CD4-positive, alpha-beta T cell (primary cell): Measurements from ENCODE around the gene NAA25. TPM values are rescaled to one million over a fixed set of nuclear protein-coding genes. Genes with fewer than 3 reads are reported as not detected.
"Not testable (repeated sequence)": the region's sequence is repeated elsewhere in the genome, so short reads cannot be mapped to it uniquely, and the experiment has no call there.

ENCODE experiments used
- ATAC-seq: fragments of 200-7000 bp; cut with Tn5 transposase; one replicate; pipeline ENCODE4 v1.10.0; 2022; ENCODE audit warnings: mild to moderate bottlenecking; ENCODE audit not compliant: poor library complexity
- CTCF ChIA-PET: fragments of 350-600 bp; sonication (Branson Sonifier 250); formaldehyde crosslinking; loops from one replicate; lab custom pipeline; 2021; ENCODE audit warnings: antibody characterized with exemption, inconsistent platforms; lab: Charles Lee
- POLR2A ChIA-PET: fragments of 350-600 bp; sonication (Branson Sonifier 250); formaldehyde crosslinking; loops from one replicate; lab custom pipeline; 2021; ENCODE audit warnings: antibody characterized with exemption, inconsistent platforms; lab: Charles Lee
- DNase-seq, 14 experiments: peaks; one replicate each; pipeline ENCODE4 v3.0.0-alpha.2; 2013 to 2020; ENCODE audit warnings: mixed read lengths in 2 of 14
- H3K27ac ChIP-seq, 2 donors: one replicate each; pipeline versions ENCODE4 v1.5.1 to v1.7.0; 2013; ENCODE audit warnings: low read length in 2 of 2, low read depth in 1 of 2, mild to moderate bottlenecking in 1 of 2
- H3K27me3 ChIP-seq, 2 experiments: 1 replicate in 1 of 2; 2 replicates in 1 of 2; pipeline versions ENCODE4 v1.6.1 to v1.7.0; 2013; ENCODE audit warnings: low read length in 2 of 2, control low read depth in 1 of 2, mild to moderate bottlenecking in 1 of 2, moderate library complexity in 1 of 2; ENCODE audit not compliant: insufficient read depth in 2 of 2, control insufficient read depth in 1 of 2
- H3K36me3 ChIP-seq: one replicate; pipeline ENCODE4 v1.6.1; 2013; ENCODE audit warnings: low read length, control low read depth; ENCODE audit not compliant: insufficient read depth
- H3K4me1 ChIP-seq: one replicate; pipeline ENCODE4 v1.6.1; 2013; ENCODE audit warnings: low read length, control low read depth; ENCODE audit not compliant: insufficient read depth
- H3K4me3 ChIP-seq: one replicate; pipeline ENCODE4 v1.5.1; 2013; ENCODE audit warnings: mild to moderate bottlenecking, low read length, moderate library complexity
- H3K9me3 ChIP-seq, 2 experiments: 1 replicate in 1 of 2; 2 replicates in 1 of 2; pipeline versions ENCODE4 v1.6.1 to v1.7.0; 2013; ENCODE audit warnings: low read length in 2 of 2, mild to moderate bottlenecking in 2 of 2, control low read depth in 1 of 2, moderate library complexity in 1 of 2; ENCODE audit not compliant: control insufficient read depth in 1 of 2, insufficient read depth in 1 of 2
- H3K27ac Mint-ChIP-seq: one replicate; pipeline ENCODE4 v1.8.0; 2020; ENCODE audit warnings: mixed read lengths
- H3K27me3 Mint-ChIP-seq: one replicate; pipeline ENCODE4 v1.8.0; 2021; ENCODE audit warnings: mixed read lengths
- H3K36me3 Mint-ChIP-seq: one replicate; pipeline ENCODE4 v1.8.0; 2021; ENCODE audit warnings: low read depth, mixed read lengths
- H3K4me1 Mint-ChIP-seq: one replicate; pipeline ENCODE4 v1.8.0; 2021; ENCODE audit warnings: low read depth, mixed read lengths
- H3K4me3 Mint-ChIP-seq: one replicate; pipeline ENCODE4 v1.8.0; 2020; ENCODE audit warnings: mild to moderate bottlenecking, mixed read lengths
- H3K9me3 Mint-ChIP-seq: one replicate; pipeline ENCODE4 v1.8.0; 2020; ENCODE audit warnings: mixed read lengths
- intact Hi-C, 2 experiments: fragments of 100-400 bp; cut with DNase I in 1 of 2; cut with micrococcal nuclease in 1 of 2; formaldehyde crosslinking; loops; one replicate each; pipeline versions ENCODE4 v1.15.1 to v1.9.0; 2023 to 2025; cut with DNase I, micrococcal nuclease
- total RNA-seq, 174 experiments: library from RNA in 2 of 174; stranded (reverse) in 2 of 174; gene quantifications; one replicate each; pipeline ENCODE4 v1.2.3 and lab custom pipeline; 2021 to 2026
- TF ChIP-seq, protein P1 (sequence below): fragments of 200-600 bp; IDR thresholded peaks from one replicate; pipeline ENCODE4 v1.8.0; 2022; ENCODE audit warnings: antibody characterized with exemption, mild to moderate bottlenecking

Gene NAA25
- total RNA-seq, 2 experiments from 2014 or later: 31.1 to 34.6 TPM

- H3K9me3 ChIP-seq: peaks cover 0 to 6% of the 10 kb centered on the region in 2 experiments
- DNase-seq: no peak
- ChIA-PET POLR2A (interaction anchor here (1.9 kb wide), 2 partner anchors 9 to 16 kb away, joined by 11 to 18 read pairs; no protein-coding TSS in a partner anchor), CTCF (interaction anchor here (0.9 to 1.6 kb wide), 3 partner anchors 11 to 66 kb away, joined by 3 to 4 read pairs (median 3); no protein-coding TSS in a partner anchor)
- no peak for ATAC-seq
- Mint-ChIP-seq H3K36me3 (peaks cover 41% of the 10 kb centered on the region), H3K27ac (peak overlapping the region; percentile 100), H3K4me1 (peaks cover 61% of the 10 kb centered on the region), H3K4me3 (peak overlapping the region; percentile 97), H3K27me3 (no peaks in the 10 kb centered on the region), H3K9me3 (peaks cover 2% of the 10 kb centered on the region)
- H3K27ac ChIP-seq: peak overlapping the region in 1 of 2 donors; percentile 23
- no peaks in the 10 kb centered on the region for H3K27me3 ChIP-seq
- peaks cover 52% of the 10 kb centered on the region for H3K4me1 ChIP-seq
- intact Hi-C loops: loop anchor here (2.0 to 10.0 kb wide), 6 partner anchors 14 to 596 kb away; partner anchors contain the start of genes NAA25 (in 2 of the 2), ACAD10 (in 1 of the 2), BRAP (in 1 of the 2) and HECTD4 (in 1 of the 2)
- peaks cover 4% of the 10 kb centered on the region for H3K36me3 ChIP-seq
- no peak overlapping the region for H3K4me3 ChIP-seq
- TF ChIP-seq, protein P1, sequence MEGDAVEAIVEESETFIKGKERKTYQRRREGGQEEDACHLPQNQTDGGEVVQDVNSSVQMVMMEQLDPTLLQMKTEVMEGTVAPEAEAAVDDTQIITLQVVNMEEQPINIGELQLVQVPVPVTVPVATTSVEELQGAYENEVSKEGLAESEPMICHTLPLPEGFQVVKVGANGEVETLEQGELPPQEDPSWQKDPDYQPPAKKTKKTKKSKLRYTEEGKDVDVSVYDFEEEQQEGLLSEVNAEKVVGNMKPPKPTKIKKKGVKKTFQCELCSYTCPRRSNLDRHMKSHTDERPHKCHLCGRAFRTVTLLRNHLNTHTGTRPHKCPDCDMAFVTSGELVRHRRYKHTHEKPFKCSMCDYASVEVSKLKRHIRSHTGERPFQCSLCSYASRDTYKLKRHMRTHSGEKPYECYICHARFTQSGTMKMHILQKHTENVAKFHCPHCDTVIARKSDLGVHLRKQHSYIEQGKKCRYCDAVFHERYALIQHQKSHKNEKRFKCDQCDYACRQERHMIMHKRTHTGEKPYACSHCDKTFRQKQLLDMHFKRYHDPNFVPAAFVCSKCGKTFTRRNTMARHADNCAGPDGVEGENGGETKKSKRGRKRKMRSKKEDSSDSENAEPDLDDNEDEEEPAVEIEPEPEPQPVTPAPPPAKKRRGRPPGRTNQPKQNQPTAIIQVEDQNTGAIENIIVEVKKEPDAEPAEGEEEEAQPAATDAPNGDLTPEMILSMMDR: no peak
These were observed 97.9 kb downstream of the NAA25 start for GRCh38 chr12:112010415-112011344.

DNA sequence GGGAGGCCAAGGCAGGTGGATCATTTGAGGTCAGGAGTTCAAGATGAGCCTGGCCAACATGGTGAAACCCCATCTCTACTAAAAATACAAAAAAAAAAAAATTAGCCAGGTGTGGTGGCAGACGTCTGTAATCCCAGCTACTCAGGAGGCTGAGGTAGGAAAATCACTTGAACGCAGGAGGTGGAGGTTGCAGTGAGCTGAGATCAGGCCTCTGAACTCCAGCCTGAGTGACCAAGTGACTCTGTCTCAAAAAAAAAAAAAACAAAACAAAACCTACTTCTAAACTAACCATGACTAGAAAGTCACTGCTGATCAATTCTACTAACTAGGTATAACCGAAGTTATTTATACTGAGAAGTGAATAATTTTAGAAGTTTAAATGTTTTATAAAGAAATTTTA, 99.0 kb downstream of the NAA25 start:
- H3K27me3 ChIP-seq, H3K4me3 Mint-ChIP-seq, H3K27ac ChIP-seq, H3K27me3 Mint-ChIP-seq, H3K9me3 ChIP-seq, DNase-seq, H3K9me3 Mint-ChIP-seq, intact Hi-C loops, ATAC-seq, H3K4me3 ChIP-seq, H3K36me3 ChIP-seq: not testable (repeated sequence)
- peaks cover 64% of the 10 kb centered on the region for H3K4me1 Mint-ChIP-seq
- ChIA-PET CTCF (interaction anchor here (0.9 to 1.0 kb wide), 2 partner anchors 11 to 65 kb away, joined by 3 read pairs; no protein-coding TSS in a partner anchor), POLR2A (interaction anchor here (1.9 kb wide), 2 partner anchors 8 to 15 kb away, joined by 11 to 18 read pairs; no protein-coding TSS in a partner anchor)
- peaks cover 41% of the 10 kb centered on the region for H3K4me1 ChIP-seq
- H3K27ac Mint-ChIP-seq: peak overlapping the region; percentile 71
- H3K36me3 Mint-ChIP-seq: peaks cover 35% of the 10 kb centered on the region

- H3K9me3 ChIP-seq: peaks cover 0 to 6% of the 10 kb centered on the region in 2 experiments
- H3K4me3 ChIP-seq: no peak overlapping the region
- Mint-ChIP-seq H3K4me1 (peaks cover 57% of the 10 kb centered on the region), H3K27me3 (no peaks in the 10 kb centered on the region), H3K36me3 (peaks cover 28% of the 10 kb centered on the region), H3K27ac (peak overlapping the region; percentile 63), H3K4me3 (peak overlapping the region; percentile 28), H3K9me3 (peaks cover 2% of the 10 kb centered on the region)
- DNase-seq: no peak
- intact Hi-C loops: no loop called here
- ATAC-seq: no peak
- TF ChIP-seq, protein P1: no peak
- H3K36me3 ChIP-seq: no peaks in the 10 kb centered on the region
- ChIA-PET CTCF (no interaction called here), POLR2A (no interaction called here)
- no peak overlapping the region for H3K27ac ChIP-seq
- H3K27me3 ChIP-seq: no peaks in the 10 kb centered on the region
- peaks cover 34% of the 10 kb centered on the region for H3K4me1 ChIP-seq
These were observed 99.7 kb downstream of the NAA25 start for GRCh38 chr12:112008918-112009317.
